B cell (primary cell): Measurements from ENCODE around the gene EFEMP1.

ENCODE experiments used
- CTCF ChIP-seq: fragments of 200-600 bp; IDR thresholded peaks from one replicate; pipeline ENCODE4 v1.8.0; 2022; ENCODE audit warnings: antibody characterized with exemption, mild to moderate bottlenecking
- EZH2 ChIP-seq: IDR thresholded peaks from 2 replicates; pipeline ENCODE4 v1.6.1; 2012; ENCODE audit warnings: borderline replicate concordance, low read depth, mild to moderate bottlenecking, moderate library complexity, low read length; ENCODE audit not compliant: insufficient read depth, poor library complexity, severe bottlenecking

GRCh38 chr2:55864351-55865084 lies 59.1 kb downstream of the EFEMP1 start:
- TF ChIP-seq CTCF: no peak
- no peak for TF ChIP-seq EZH2
